ENCODE data around the gene SCN3B.

Gene SCN3B

GRCh38 chr11:123588864-123589262, 65.6 kb downstream of the SCN3B start:
- TF ChIP-seq, protein P1, sequence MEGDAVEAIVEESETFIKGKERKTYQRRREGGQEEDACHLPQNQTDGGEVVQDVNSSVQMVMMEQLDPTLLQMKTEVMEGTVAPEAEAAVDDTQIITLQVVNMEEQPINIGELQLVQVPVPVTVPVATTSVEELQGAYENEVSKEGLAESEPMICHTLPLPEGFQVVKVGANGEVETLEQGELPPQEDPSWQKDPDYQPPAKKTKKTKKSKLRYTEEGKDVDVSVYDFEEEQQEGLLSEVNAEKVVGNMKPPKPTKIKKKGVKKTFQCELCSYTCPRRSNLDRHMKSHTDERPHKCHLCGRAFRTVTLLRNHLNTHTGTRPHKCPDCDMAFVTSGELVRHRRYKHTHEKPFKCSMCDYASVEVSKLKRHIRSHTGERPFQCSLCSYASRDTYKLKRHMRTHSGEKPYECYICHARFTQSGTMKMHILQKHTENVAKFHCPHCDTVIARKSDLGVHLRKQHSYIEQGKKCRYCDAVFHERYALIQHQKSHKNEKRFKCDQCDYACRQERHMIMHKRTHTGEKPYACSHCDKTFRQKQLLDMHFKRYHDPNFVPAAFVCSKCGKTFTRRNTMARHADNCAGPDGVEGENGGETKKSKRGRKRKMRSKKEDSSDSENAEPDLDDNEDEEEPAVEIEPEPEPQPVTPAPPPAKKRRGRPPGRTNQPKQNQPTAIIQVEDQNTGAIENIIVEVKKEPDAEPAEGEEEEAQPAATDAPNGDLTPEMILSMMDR (IDR thresholded peaks at IDR 0.05): no peak
- no peak overlapping the region for H3K27ac ChIP-seq
- DNase-seq (ENCODE audit: low spot score): no peak
- H3K4me3 ChIP-seq: no peak overlapping the region

GRCh38 chr11:123588117-123588863, 66.1 kb downstream of the SCN3B start:
- Histone ChIP-seq H3K4me3 (no peak overlapping the region), H3K27ac (no peak overlapping the region)
- TF ChIP-seq, protein P1 (IDR thresholded peaks at IDR 0.05): no peak
- no peak for DNase-seq (ENCODE audit: low spot score)

GRCh38 chr11:123587559-123587958, 66.9 kb downstream of the SCN3B start:
- Histone ChIP-seq H3K4me3 (no peak overlapping the region), H3K27ac (no peak overlapping the region)
- TF ChIP-seq, protein P1 (IDR thresholded peaks at IDR 0.05): no peak
- no peak for DNase-seq (ENCODE audit: low spot score)

GRCh38 chr11:123587044-123587443, 67.4 kb downstream of the SCN3B start:
- no peak for DNase-seq (ENCODE audit: low spot score)
- no peak overlapping the region for H3K4me3 ChIP-seq
- H3K27ac ChIP-seq: no peak overlapping the region
- TF ChIP-seq, protein P1 (IDR thresholded peaks at IDR 0.05): no peak

- TF ChIP-seq, protein P1 (IDR thresholded peaks at IDR 0.05): no peak
- Histone ChIP-seq H3K27ac (no peak overlapping the region), H3K4me3 (no peak overlapping the region)
- no peak for DNase-seq (ENCODE audit: low spot score)
Observed at GRCh38 chr11:123586568-123586967, 67.9 kb downstream of the SCN3B start.

- TF ChIP-seq, protein P1 (IDR thresholded peaks at IDR 0.05): no peak
- no peak for DNase-seq (ENCODE audit: low spot score)
- H3K4me3 ChIP-seq: no peak overlapping the region
- no peak overlapping the region for H3K27ac ChIP-seq
Observed at GRCh38 chr11:123585706-123586105, 68.7 kb downstream of the SCN3B start.

- Histone ChIP-seq H3K27ac (no peak overlapping the region), H3K4me3 (no peak overlapping the region)
- no peak for DNase-seq (ENCODE audit: low spot score)
- TF ChIP-seq, protein P1 (IDR thresholded peaks at IDR 0.05): no peak
Observed at GRCh38 chr11:123585206-123585605, 69.2 kb downstream of the SCN3B start.
